HG02943 (cell line): ENCODE data around the gene BORCS6.
A peak's percentile ranks its signal among the peaks of the same experiment; 100 is the strongest.
"Not testable (repeated sequence)": the region's sequence is repeated elsewhere in the genome, so short reads cannot be mapped to it uniquely, and the experiment has no call there.

Experiments
- ATAC-seq: cut with Tn5 transposase; IDR thresholded peaks from one replicate; pipeline ENCODE4 v1.9.1; 2021; ENCODE audit warnings: mild to moderate bottlenecking, low read depth, moderate library complexity; ENCODE audit not compliant: unreplicated experiment

Gene BORCS6

DNA sequence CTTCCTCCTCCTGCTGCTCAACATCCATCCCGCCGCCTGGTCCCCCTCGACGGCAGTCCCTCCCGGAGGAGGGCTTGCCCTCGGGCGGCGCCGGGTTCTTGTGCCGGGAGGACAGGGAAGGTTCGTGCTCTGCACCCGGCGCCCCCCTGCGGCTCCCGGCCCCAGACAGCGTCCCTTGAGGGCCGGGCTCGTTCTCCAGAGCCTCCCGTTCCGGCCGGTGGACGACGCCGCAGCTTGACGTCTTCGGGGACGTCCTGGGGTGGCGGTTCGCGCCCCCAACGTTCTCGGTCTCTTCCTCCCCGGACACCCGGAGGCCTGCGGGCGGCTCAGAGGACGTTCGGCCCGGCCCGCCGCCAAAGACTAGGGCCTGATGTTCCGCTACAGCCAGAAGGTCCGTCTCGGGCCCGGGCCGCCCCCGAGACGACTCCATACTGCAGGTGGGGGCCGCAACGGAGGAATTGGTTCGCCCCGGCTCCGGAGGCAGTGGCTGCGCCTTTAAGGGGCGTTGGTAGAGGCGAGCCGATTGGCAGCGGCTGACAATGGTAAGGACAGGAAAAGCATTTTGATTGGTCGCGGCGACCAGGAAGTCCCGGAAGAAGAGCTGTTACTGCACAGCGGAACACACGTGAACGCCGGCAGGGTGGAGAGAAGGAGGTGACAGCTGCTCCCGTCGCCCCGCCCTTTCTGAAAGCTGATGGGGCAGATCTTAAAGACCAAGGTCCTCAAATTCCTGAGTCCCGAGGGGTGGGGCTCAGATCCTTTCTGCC lies at the start of gene BORCS6:
TSS of gene BORCS6 (minus strand) at position 470 of the 767 bp plus-strand sequence. CDS start at position 430, 40 bp downstream.
- ATAC-seq = peak; percentile 59

DNA sequence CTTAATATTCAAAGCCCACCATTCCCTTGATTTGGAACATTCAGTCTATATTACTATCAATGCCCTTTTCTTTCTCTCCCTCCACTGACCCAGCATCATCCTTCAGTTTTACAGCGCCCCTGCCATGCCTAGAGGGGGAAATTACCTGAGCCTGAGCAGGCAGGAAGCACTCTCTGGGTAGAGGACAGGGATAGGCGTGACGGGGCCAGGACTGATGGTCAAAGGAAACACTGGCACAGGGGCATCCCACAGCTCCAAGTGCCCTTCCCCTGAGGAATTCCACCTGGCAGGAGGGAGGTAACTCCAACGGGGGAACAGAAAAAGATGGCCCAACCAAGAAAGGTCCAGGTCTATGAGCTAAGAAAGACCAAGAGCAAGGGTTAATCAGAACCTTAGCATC lies 47.9 kb upstream of the BORCS6 start:
- no peak for ATAC-seq

DNA sequence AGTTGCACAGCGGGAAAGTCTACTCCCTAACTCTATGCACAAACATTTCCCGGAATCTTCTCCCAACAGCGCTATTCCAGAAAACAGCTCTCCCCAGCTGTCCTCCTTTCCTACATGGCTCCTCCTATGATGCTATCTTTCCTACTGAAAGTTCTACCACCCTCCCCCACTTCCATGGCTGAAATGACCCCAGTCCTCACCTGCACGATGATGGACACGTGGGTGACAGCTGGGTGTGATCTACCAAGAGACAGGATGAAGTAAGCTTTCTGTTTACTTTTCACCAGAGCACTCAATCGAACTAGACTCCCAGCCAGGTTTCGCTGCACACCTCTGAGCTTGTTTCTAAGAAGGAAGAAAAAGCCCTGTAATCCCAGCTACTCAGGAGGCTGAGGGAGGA lies 47.2 kb upstream of the BORCS6 start:
- ATAC-seq = no peak

DNA sequence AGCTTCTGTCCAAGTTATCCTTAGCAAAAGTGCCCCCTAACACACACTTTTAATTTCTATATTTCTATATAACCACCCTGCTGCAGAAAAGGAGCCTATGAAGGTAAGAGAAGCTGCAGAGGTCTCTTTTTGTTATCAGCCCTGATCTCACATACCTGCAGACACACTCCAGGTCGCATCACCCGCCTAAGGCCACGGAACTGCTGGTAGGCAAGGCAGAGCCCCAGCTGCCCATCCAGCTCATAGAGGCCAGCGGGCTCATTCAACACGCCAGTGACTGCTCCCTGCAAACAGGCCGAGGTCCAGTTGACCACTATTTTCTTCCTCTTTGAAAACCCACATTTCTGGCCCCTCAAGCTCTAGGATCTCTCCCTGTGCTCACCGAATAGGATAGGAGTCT lies 45.7 kb upstream of the BORCS6 start:
- no peak for ATAC-seq

DNA sequence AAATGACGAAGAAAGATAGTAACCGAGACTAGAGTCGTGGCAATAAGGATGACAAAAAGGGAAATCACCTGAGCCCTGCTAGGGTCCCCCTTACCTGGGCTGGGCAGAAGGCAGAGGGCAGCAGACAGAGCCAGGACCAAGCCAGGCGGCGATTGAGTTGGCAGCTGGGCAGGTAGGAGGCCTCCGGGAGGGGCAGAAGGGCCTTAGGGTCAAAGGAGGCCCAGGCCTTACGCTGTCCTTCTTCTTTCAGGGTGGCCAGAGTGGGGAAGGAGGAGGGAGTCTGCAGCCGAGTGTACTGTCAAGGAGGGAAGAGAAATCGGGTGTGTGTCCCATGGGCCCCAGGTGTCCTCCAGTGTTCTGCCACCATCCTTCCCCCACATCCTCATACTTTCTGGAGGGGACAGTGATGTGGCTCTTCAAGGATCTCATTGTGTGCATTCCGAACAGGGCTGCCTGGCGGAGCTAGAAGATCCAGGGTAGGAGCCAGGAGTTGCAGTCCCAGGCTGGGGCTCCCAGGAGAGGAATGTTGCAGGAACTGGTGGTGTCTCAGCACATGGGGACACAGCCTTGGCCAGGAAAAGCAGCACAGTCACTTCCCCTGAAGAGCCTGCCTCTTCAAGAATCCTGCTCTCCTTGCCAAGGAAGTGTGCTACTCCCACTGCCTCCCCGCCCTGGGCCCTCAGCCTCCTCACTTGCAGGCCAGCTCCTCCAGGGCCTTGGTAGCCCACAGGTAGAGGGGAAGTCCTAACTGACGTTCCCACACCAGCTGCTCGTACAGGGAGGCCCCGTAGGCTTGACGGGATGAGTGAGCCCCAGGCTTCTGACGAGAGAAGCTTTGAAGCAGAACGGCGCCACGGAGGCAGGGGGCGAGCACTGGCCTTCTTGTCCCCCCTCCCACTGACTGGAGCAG lies 44.6 kb upstream of the BORCS6 start:
- ATAC-seq = no peak

DNA sequence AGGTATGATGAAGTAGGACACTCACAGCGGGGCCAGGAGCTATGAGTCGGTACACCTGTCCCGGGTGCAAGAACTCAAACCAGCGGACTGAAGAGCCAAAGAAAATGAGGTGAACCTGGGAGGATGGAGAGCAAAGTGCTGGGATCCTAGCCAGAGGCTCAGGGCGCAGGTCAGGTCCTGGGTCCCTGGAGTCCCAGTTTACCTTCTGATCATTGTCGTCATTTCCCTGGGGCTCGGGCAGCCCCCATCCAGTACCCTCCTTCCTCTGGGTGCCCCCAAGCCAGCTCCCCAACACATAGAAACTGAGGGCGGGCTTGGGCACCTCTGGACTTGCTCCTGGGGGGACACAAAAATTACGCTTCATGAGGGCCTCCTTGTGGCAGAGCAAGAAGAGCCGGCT lies 41.7 kb upstream of the BORCS6 start:
- ATAC-seq = no peak

DNA sequence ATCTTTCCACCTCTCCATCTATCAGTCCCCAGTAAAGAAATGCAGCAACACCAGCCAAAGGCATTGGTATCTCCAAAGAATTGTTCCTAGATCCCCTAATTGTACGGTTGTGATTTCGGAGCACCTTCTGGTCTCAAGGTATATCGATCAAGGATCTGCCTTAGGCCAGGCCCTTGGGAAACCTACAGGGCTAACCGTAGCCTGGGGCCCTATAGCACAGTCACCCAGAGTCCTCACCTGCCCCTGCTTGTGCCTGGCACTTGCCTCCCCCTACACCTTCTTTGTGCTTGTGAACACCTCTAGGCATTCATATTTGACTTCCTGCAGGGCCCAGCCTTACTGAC lies 37.2 kb upstream of the BORCS6 start:
- ATAC-seq = no peak

DNA sequence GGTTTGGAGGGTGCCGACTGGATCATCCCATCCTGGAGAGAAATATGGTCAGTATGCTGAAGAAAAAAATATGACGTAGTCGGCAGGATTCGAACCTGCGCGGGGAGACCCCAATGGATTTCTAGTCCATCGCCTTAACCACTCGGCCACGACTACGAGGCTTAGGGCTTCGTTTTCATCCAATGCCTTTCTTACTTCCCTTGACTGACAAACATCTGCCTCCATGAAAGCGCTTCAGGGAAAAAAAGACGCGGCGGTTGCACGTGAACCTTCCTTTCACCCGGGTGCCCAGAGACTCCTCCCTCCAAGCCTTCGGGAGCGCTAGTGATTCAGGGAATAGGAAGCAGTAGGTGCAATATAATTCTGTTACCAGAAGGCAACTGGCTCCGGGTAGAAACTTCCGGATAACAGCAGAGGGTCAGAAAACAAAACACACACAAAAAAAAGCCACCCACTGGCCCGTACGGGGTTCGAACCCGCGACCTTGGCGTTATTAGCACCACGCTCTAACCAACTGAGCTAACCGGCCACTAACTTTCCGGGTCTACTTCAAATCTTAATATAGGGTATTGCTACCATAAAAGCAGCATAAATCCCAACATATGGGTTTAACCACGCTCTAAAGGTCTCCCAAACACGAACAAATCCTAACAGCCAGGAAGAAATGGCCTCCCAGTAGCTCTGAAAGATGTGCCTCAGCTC lies 36.7 kb upstream of the BORCS6 start:
- no peak for ATAC-seq

DNA sequence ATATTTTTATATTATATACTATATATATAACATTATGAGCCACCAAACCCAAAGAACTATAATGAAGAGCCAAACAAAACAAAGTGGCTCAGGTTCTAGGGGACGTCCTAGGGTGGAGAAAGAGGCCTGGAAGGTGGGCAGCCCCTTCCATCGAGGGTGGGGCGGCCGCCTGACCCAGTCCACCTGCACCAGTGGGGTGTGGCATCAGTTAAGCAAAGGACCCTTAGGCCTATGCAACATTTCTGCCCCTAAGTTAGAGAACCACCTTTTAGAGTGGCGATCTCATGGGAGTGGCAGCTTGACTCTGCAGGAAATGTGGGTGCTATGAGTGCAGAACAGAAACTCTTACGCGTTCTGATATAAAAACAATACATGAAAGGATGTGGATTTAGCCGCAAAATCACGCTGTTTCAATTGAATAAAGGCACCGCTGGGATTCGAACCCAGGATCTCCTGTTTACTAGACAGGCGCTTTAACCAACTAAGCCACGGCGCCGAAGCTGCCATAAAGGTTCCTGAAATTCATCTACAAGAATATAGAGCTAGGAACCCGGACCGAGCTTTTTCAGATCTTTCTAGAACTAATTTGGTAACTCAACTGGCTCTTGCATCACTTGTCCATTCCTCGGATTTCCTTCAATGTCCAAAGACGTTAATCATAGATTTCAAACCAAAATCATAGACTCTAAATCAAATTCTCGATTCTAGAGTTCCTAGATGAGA lies 36.0 kb upstream of the BORCS6 start:
- ATAC-seq = no peak

DNA sequence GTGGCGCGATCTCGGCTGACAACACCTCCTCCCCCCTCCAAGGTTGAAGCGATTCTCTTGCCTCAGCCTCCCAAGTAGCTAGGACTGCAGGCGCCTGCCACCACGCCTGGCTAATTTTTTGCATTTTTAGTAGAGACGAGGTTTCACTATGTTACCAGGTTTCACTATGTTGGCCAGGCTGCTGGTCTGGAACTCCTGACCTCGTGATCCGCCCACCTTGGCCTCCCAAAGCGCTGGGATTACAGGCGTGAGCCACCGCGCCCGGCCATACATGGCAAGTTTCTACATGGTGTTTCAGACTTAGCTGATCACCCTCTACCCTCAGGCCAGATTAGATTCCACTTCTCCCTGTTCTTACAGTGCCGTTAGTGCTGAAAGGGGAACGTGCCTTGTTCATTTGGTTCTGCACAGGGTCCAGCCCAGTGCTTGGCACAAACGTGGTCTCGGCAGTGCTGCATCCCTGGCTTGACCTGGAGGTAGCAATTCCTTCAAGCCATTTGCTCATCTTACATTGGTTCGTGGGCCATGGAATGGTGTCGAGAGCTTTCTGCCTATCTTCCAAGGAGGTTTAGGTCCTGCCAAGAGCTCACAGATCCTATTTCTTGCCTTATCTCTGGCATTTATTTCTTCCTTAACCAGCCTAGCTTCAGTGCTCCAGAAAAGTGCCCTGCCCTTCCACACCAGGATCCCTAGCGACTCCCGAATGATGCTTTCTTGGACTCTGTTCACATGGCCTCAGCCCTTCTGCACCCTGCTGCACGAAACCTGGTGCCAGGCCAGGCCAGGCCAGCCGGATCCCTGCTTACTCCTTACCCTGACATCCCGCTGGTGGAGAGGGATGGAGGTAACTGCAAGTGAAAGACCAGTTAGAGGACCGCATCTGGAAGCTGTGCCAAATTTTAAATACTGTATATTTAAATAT lies 35.2 kb upstream of the BORCS6 start:
- ATAC-seq = no peak

DNA sequence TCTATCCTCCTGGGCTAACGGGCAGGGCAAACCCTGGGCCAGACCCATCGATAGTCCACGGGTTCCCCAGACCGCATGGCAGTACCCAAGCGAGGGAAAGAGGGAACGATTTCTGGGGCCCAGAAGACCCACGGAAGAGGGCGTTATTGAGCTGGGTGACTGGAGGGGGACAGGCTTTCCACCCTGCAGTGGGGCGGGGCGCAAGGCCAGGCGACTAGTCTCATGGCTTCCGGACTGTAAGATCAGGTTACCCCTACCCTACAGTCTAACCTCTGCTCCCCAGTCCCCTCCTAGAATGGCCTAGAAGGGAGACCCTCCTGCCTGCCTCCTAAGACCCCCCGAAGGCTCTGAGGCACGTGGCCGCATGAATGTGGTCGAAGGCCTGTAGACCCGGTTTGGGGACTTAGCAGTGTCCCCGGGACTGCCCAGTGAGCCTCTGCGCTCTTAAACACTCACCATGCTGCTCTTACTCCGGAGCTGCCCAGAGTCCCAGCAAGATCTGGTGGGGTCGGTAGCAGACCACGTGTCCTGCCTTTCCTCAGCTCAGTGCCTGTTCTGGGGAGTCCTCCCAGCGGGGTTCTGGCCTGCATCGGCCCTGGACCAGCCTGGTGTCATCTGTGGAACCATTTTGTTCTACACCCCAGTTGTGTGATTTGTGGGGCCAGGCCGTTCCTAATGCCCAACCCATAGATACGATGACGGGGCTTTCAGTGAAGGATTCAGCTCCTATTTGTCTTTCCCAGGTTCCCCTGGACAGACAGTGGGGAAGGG lies 33.6 kb upstream of the BORCS6 start:
- no peak for ATAC-seq

DNA sequence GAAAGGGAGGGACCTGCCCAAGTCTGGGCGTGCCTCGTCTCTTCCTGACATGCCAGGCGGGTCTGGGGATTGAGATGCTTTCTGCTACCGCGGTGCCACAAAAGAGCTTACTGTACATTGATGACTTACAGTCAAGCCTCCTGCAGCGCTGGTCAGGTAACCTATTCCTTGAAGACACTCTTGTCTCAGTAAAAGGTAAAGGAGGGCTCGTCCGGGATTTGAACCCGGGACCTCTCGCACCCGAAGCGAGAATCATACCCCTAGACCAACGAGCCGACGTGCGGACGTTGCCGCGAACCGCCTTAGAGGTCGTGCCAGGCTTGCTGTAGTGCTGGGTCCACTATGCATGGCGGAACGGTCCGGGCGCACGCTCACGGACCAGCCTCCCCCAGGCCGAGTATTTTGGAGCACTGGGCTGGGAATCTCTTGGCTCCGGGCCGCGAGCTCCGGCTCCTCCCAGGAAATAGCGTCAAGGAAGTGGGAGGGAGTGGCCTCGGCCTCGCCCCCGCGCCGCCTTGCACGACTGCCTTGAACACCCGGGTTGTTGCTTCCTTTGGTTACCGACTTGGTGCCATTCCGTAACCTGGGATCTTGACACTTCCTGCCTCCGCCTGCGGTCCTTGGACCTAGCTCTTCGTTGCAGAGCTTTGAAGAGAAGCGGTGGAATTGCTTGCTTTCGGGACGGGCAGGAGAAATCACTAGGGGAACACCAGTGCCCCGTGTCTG lies 32.8 kb upstream of the BORCS6 start:
- peak; percentile 24 for ATAC-seq

DNA sequence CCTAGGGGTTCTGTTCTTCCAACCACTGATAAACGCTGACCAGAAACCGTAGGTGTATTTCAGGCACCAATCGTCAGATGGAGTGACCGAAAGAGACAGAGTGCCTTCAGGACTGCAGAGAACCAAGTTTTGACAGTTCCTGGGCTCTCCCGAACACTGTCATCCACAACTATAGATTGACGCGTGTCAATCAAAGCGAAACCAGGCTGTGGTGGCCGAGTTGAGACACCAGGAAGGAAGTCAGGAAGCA lies 32.3 kb upstream of the BORCS6 start:
- peak; percentile 19 for ATAC-seq

DNA sequence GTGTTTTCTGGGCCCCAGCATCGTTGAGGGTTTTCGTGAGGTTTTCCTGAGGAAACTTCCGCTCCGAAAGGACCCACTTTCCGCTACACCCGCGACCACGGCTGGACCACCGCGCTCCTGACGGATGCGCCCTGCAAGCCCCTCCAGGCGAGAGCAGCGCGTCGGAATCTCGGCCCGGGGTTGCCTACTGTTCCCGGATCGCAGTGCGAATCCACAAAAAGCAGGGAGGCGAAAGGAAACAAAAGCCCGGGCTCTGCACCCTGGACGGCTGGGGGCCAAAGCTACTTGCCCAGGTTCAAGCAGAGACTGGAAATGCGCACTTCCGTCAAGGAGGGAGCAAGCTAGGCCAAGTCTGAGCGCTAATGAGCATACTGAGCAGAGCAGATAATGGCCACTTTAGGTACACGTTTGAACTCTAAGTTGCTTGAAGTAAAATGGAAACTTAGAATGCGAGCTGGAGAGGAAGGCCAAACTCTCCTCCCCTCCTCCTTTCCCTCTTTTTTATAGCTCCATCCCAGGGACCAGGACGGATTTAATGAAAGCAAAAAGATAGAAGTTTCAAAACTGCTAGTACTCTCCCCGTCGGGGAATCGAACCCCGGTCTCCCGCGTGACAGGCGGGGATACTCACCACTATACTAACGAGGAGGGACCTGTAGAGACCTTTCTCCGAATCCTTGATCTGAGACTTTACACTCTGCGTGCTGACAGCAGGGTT lies 31.8 kb upstream of the BORCS6 start:
- peak; percentile 37 for ATAC-seq

DNA sequence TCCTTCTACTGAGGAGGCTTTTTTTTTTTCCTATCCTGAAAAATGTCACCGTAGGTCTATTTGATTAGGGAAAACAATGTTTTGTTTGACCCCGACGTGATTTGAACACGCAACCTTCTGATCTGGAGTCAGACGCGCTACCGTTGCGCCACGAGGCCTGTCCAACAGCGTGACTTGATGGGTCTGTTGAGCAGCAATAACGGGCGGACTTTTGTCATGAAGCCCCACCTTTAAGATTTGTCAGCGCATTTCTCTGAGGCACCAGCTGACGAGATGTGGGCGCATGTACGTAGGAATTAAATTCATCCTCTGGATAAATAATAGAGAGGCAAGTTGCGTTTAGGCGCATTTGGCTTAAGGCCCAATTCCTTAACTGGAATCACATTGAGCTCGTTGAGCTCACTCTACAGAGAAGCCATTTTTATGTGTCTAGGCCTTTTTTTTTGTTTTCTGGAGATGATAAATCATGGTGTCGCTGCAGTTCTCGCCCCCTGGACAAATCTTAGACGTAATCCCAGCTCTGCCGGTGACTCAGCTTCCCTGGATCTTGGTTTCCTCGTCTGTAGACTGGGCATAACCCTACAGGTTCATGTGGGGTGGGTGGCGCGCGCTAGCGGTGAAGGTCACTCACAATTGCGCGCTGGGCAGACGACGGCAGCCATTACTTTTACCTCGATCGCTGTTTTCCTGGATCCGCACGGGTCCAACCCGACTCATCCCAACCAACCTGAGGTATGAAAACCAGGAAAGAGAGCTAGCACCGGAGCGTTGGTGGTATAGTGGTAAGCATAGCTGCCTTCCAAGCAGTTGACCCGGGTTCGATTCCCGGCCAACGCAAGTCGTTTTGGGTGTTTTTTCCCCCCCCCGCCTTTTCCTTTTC lies 31.0 kb upstream of the BORCS6 start:
- ATAC-seq = peak; percentile 13

DNA sequence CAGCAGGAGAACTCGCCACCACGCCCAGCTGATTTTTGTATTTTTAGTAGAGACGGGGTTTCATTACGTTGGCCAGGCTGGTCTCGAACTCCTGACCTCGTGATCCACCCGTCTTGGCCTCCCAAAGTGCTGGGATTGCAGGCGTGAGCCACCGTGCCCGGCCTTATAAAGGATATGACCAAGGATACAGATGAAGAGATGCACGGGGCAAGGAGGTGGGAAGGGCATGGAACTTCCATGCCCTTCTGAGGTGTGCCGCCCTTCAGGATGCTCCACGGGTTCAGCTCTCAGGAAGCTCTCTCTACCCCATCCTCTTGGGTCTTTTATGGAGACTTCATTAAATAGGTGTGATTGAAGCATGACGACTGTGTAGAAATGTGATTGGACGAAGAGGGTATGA lies 24.0 kb upstream of the BORCS6 start:
- ATAC-seq = not testable (repeated sequence)
